T-cell (primary cell): ENCODE data around the gene PTBP1. TPM values are rescaled to one million over a fixed set of nuclear protein-coding genes. Genes with fewer than 3 reads are reported as not detected.

Experiments
- ATAC-seq, 4 experiments: fragments of 200-7000 bp in 3 of 4; fragments of 150-1000 bp in 1 of 4; cut with Tn5 transposase; replicated peaks in 1 of 4; 1 replicate in 3 of 4; 2 replicates in 1 of 4; pipeline ENCODE4 v1.10.0; 2021; ENCODE audit warnings: moderate library complexity in 3 of 4, mild to moderate bottlenecking in 2 of 4, moderate number of reproducible peaks in 1 of 4
- CTCF ChIA-PET, 2 donors: fragments of 300-600 bp; sonication (Branson Sonifier 250); formaldehyde crosslinking; loops; one replicate each; lab custom pipeline; 2022; ENCODE audit warnings: antibody characterized with exemption in 2 of 2; lab: Charles Lee
- POLR2A ChIA-PET, 2 donors: fragments of 300-600 bp; sonication (Branson Sonifier 250); formaldehyde crosslinking; loops; one replicate each; lab custom pipeline; 2022; ENCODE audit warnings: antibody characterized with exemption in 2 of 2; lab: Charles Lee
- DNase-seq, 35 experiments: peaks; one replicate each; pipeline versions ENCODE4 v3.0.0 to v3.0.0-alpha.2; 2013 to 2023
- H3K27ac ChIP-seq: one replicate; pipeline ENCODE4 v1.5.1; 2013; ENCODE audit warnings: low read length
- H3K27me3 ChIP-seq, 2 experiments: replicated peaks in 1 of 2; 1 replicate in 1 of 2; 2 replicates in 1 of 2; pipeline versions ENCODE4 v1.6.1 to v1.7.0; 2013; ENCODE audit warnings: low read length in 1 of 2, mixed read lengths in 1 of 2; ENCODE audit not compliant: control insufficient read depth in 2 of 2, insufficient read depth in 2 of 2; ENCODE audit errors: extremely low read depth in 1 of 2
- H3K36me3 ChIP-seq, 2 donors: 1 replicate in 1 of 2; 2 replicates in 1 of 2; pipeline versions ENCODE4 v1.6.1 to v1.7.0; 2013; ENCODE audit warnings: low read length in 1 of 2; ENCODE audit not compliant: control insufficient read depth in 2 of 2, insufficient read depth in 1 of 2; ENCODE audit errors: extremely low read depth in 1 of 2
- H3K4me1 ChIP-seq, 2 experiments: 1 replicate in 1 of 2; 2 replicates in 1 of 2; pipeline versions ENCODE4 v1.6.1 to v1.7.0; 2013; ENCODE audit warnings: low read length in 2 of 2, mixed read lengths in 1 of 2; ENCODE audit not compliant: insufficient read depth in 2 of 2, control insufficient read depth in 1 of 2; ENCODE audit errors: extremely low read depth in 1 of 2
- H3K4me3 ChIP-seq, 2 donors: 1 replicate in 1 of 2; 2 replicates in 1 of 2; pipeline versions ENCODE4 v1.5.1 to v1.7.0; 2013; ENCODE audit warnings: mild to moderate bottlenecking in 2 of 2, low read length in 1 of 2, moderate library complexity in 1 of 2; ENCODE audit not compliant: control insufficient read depth in 1 of 2; ENCODE audit errors: extremely low read depth in 1 of 2
- H3K9me3 ChIP-seq: 2 replicates; pipeline ENCODE4 v1.7.0; 2013
- H3K27ac Mint-ChIP-seq, 2 donors: one replicate each; pipeline ENCODE4 v1.8.0; 2020 to 2021; ENCODE audit warnings: mild to moderate bottlenecking in 2 of 2, mixed read lengths in 2 of 2
- H3K27me3 Mint-ChIP-seq, 2 donors: one replicate each; pipeline ENCODE4 v1.8.0; 2021 to 2022; ENCODE audit warnings: mixed read lengths in 2 of 2
- H3K36me3 Mint-ChIP-seq: one replicate; pipeline ENCODE4 v1.8.0; 2021; ENCODE audit warnings: mixed read lengths
- H3K4me1 Mint-ChIP-seq, 3 donors: one replicate each; pipeline ENCODE4 v1.8.0; 2020 to 2022; ENCODE audit warnings: mixed read lengths in 3 of 3, mild to moderate bottlenecking in 1 of 3
- H3K4me3 Mint-ChIP-seq, 3 donors: one replicate each; pipeline ENCODE4 v1.8.0; 2020 to 2022; ENCODE audit warnings: mild to moderate bottlenecking in 3 of 3, mixed read lengths in 3 of 3, moderate library complexity in 3 of 3
- H3K9me3 Mint-ChIP-seq, 3 donors: one replicate each; pipeline ENCODE4 v1.8.0; 2020 to 2022; ENCODE audit warnings: mixed read lengths in 3 of 3
- WGBS: methylation state at CpG from one replicate; pipeline ENCODE4 v1.1.5; 2013; ENCODE audit warnings: missing lambda C conversion rate; ENCODE audit not compliant: insufficient coverage; 5-methylcytosine and 5-hydroxymethylcytosine counted together
- total RNA-seq, 35 experiments: library from RNA in 6 of 35; stranded (reverse) in 6 of 35; fragments of 120-200 nt in 1 of 35; gene quantifications; one replicate each; pipeline versions ENCODE4 v1.2.1 to v1.2.4 and lab custom pipeline; 2013 to 2026

The PTBP1 gene
- total RNA-seq, 5 donors from 2014 or later (not counting 1 experiment from before 2014, with no cell fraction given), result 307 to 343 (median 316) TPM

DNA sequence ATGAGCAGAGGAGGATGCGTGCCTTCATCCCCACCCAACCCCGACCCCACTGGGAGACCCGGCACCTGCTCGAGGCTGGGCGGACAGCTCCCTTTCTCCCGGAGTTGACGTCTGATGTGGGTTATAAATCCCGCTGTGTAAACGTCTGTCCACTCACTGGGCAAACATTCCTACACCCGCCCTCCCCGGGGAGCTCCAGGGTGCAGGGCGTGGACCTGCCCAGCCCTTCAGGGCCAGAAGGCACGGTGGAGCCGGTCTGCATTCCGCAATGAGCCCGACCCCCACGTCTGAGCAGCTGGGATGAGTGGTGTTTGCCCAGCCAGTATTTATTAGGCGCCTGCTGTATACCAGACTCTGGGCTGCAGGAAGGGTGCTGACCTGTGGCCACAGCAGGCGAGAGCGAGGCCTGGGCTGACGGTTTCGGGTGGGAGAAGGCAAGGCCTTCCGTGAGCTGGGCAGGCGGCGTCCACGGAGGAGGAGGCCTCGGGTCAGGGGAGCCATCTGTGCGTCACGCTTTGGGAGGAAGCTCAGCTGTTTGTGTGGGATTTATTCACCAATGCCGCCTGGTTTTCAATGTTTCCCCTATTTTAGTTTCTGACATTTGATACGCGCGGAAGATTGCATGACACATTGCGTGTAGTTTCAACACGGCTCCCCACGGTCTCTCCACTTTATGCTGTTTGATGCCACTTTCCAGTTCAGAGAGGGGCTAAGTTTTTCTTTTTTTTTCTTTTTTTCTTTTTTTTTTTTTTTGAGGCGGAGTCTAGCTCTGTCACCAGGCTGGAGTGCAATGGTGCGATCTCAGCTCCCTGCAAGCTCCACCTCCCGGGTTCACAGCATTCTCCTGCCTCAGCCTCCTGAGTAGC is 44.4 kb upstream of the PTBP1 start:
- peaks cover 0 to 34% of the 10 kb centered on the region in 2 experiments for H3K27me3 ChIP-seq
- ChIA-PET CTCF (no interaction called here), POLR2A (no interaction called here)
- no peak for DNase-seq
- Mint-ChIP-seq H3K27ac (no peak overlapping the region), H3K4me1 (no peaks in the 10 kb centered on the region), H3K36me3 (no peaks in the 10 kb centered on the region), H3K27me3 (no peaks in the 10 kb centered on the region), H3K4me3 (no peak overlapping the region), H3K9me3 (no peaks in the 10 kb centered on the region)
- ATAC-seq, result no peak
- H3K9me3 ChIP-seq, result no peaks in the 10 kb centered on the region
- H3K27ac ChIP-seq, result no peak overlapping the region
- no peaks in the 10 kb centered on the region for H3K4me1 ChIP-seq
- H3K36me3 ChIP-seq, result no peaks in the 10 kb centered on the region
- no peak overlapping the region for H3K4me3 ChIP-seq
- WGBS, result 52% methylated on average over 31 of the region's 39 CpGs

DNA sequence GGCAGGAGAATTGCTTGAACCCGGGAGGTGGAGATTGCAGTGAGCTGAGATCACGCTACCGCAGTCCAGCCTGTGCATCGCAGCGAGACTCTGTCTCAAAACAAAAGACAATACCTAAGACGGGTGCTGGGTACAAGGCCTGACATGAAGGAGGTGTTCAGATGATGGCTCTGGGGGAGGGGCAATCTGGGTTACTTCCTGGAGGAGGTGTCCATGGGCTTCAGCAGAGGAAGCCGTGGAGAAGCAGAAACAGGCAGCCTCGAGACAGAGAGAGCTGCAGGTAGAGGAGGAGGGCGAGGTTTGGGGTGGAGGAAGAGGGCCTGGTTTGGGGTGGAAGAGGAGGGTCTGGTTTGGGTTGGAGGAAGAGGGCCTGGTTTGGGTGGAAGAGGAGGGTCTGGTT is 42.7 kb upstream of the PTBP1 start:
- Histone ChIP-seq H3K4me3 (no peak overlapping the region), H3K4me1 (no peaks in the 10 kb centered on the region), H3K36me3 (no peaks in the 10 kb centered on the region), H3K27ac (no peak overlapping the region), H3K27me3 (peaks cover 0 to 36% of the 10 kb centered on the region in 2 experiments), H3K9me3 (no peaks in the 10 kb centered on the region)
- WGBS, result 66% methylated on average over 4 of the region's 9 CpGs
- H3K4me3 Mint-ChIP-seq, result no peak overlapping the region
- peaks cover 0 to 6% (median 0%) of the 10 kb centered on the region in 3 donors for H3K9me3 Mint-ChIP-seq
- no peak overlapping the region for H3K27ac Mint-ChIP-seq
- ATAC-seq, result no peak
- H3K27me3 Mint-ChIP-seq, result no peaks in the 10 kb centered on the region
- ChIA-PET CTCF (no interaction called here), POLR2A (no interaction called here)
- H3K36me3 Mint-ChIP-seq, result no peaks in the 10 kb centered on the region
- H3K4me1 Mint-ChIP-seq, result no peaks in the 10 kb centered on the region
- DNase-seq, result no peak

DNA sequence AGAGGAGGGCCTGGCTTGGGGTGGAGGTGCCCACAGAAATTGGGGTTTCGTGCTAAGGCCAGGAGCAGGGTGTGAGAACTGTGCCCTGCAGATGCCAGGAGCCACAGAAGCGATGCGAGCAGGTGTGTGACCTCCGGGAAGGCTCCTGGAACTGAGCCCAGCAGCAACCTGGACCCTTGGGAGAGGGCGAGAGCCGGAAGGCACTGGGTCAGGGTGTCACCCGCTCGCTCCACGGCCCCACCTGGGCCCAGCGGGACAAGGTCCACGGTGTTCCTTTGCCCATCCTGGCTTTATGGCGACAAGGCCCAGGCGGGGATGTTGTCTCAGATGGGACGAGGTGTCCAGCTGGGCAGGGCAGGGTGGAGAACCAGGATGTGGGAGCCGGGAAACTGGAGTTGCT is 42.2 kb upstream of the PTBP1 start:
- no peak for DNase-seq
- CTCF ChIA-PET, result interaction anchor here in 1 of 2 donors (0.6 kb wide), 1 partner anchor 20 kb away, joined by 5 read pairs; no protein-coding TSS in a partner anchor

DNA sequence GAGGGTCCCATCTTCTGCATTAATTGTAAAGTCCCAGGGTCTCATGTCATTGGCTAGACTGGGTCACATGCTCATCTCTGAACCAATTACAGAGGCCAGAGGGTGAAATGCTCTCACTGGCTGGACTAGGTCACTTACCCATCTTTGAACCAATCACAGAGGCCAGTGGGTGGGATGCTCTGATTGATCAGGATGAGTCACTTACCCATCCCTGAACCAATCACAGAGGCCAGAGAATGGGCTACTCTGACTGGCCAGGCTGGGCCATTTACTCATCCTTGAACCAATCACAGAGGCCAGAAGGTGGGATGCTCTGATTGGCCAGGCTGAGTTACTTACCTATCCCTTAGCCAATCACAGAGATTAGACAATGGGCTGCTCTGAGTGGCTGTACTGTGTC is 41.0 kb upstream of the PTBP1 start:
- peaks cover 0 to 33% of the 10 kb centered on the region in 2 experiments for H3K27me3 ChIP-seq
- H3K9me3 Mint-ChIP-seq, result peaks cover 0 to 9% (median 3%) of the 10 kb centered on the region in 3 donors
- no peaks in the 10 kb centered on the region for H3K4me1 Mint-ChIP-seq
- no peaks in the 10 kb centered on the region for H3K27me3 Mint-ChIP-seq
- H3K9me3 ChIP-seq, result no peaks in the 10 kb centered on the region
- ATAC-seq (no peak), DNase-seq (no peak)
- H3K4me3 Mint-ChIP-seq, result no peak overlapping the region
- no peak overlapping the region for H3K4me3 ChIP-seq
- H3K36me3 Mint-ChIP-seq, result no peaks in the 10 kb centered on the region
- H3K36me3 ChIP-seq, result no peaks in the 10 kb centered on the region
- no peaks in the 10 kb centered on the region for H3K4me1 ChIP-seq
- CTCF ChIA-PET, result no interaction called here
- POLR2A ChIA-PET, result no interaction called here
- no peak overlapping the region for H3K27ac ChIP-seq
- H3K27ac Mint-ChIP-seq, result no peak overlapping the region

More for the DNA sequence above, 42.2 kb upstream of the PTBP1 start:
- Mint-ChIP-seq H3K4me1 (no peaks in the 10 kb centered on the region), H3K4me3 (no peak overlapping the region), H3K27ac (no peak overlapping the region), H3K9me3 (peaks cover 0 to 9% (median 3%) of the 10 kb centered on the region in 3 donors), H3K36me3 (no peaks in the 10 kb centered on the region), H3K27me3 (no peaks in the 10 kb centered on the region)
- 93% methylated on average over 13 of the region's 15 CpGs for WGBS
- POLR2A ChIA-PET, result no interaction called here
- Histone ChIP-seq H3K4me3 (no peak overlapping the region), H3K36me3 (no peaks in the 10 kb centered on the region), H3K27ac (no peak overlapping the region), H3K27me3 (peaks cover 0 to 36% of the 10 kb centered on the region in 2 experiments), H3K4me1 (no peaks in the 10 kb centered on the region), H3K9me3 (no peaks in the 10 kb centered on the region)
- ATAC-seq, result no peak

DNA sequence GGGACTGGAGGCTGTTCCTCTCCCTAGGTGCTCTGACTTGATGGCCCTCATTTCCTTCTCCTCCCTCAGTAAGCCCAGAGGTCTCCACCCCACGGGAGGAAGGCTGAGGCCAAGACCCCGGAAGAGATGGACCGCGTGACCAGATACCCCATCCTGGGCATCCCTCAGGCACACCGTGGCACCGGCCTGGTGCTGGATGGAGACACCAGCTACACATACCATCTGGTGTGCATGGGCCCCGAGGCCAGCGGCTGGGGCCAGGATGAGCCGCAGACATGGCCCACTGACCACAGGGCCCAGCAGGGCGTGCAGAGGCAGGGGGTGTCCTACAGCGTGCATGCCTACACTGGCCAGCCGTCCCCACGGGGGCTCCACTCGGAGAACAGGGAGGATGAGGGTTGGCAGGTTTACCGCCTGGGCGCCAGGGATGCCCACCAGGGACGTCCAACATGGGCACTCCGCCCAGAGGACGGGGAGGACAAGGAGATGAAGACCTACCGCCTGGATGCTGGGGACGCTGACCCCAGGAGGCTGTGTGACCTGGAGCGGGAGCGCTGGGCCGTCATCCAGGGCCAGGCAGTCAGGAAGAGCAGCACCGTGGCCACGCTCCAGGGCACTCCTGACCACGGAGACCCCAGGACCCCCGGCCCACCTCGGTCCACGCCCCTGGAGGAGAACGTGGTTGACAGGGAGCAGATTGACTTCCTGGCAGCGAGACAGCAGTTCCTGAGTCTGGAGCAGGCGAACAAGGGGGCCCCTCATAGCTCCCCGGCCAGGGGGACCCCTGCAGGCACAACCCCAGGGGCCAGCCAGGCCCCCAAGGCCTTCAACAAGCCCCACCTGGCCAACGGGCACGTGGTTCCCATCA is 40.2 kb upstream of the PTBP1 start:
- no peak for DNase-seq

DNA sequence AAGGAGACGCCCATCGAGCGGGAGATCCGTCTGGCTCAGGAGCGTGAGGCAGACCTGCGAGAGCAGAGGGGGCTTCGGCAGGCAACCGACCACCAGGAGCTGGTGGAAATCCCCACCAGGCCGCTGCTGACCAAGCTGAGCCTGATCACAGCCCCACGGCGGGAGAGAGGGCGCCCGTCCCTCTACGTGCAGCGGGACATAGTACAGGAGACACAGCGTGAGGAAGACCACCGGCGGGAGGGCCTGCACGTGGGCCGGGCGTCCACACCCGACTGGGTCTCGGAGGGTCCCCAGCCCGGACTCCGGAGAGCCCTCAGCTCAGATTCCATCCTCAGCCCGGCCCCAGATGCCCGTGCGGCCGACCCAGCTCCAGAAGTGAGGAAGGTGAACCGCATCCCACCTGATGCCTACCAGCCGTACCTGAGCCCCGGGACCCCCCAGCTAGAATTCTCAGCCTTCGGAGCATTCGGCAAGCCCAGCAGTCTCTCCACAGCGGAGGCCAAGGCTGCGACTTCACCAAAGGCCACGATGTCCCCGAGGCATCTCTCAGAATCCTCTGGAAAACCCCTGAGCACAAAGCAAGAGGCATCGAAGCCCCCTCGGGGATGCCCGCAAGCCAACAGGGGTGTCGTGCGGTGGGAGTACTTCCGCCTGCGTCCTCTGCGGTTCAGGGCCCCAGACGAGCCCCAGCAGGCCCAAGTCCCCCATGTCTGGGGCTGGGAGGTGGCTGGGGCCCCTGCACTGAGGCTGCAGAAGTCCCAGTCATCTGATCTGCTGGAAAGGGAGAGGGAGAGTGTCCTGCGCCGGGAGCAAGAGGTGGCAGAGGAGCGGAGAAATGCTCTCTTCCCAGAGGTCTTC is 39.2 kb upstream of the PTBP1 start:
- WGBS, result 95% methylated on average over 47 of the region's 50 CpGs
- Mint-ChIP-seq H3K4me3 (no peak overlapping the region), H3K36me3 (no peaks in the 10 kb centered on the region), H3K9me3 (peaks cover 0 to 9% (median 3%) of the 10 kb centered on the region in 3 donors), H3K4me1 (no peaks in the 10 kb centered on the region), H3K27ac (no peak overlapping the region), H3K27me3 (peaks cover 0 to 1% of the 10 kb centered on the region in 2 donors)
- Histone ChIP-seq H3K36me3 (no peaks in the 10 kb centered on the region), H3K9me3 (no peaks in the 10 kb centered on the region), H3K27me3 (peaks cover 0 to 24% of the 10 kb centered on the region in 2 experiments), H3K27ac (no peak overlapping the region), H3K4me1 (no peaks in the 10 kb centered on the region), H3K4me3 (no peak overlapping the region)
- POLR2A ChIA-PET, result no interaction called here
- CTCF ChIA-PET, result no interaction called here
- DNase-seq, result no peak
- no peak for ATAC-seq

More for the DNA sequence above, 40.2 kb upstream of the PTBP1 start:
- CTCF ChIA-PET, result no interaction called here
- H3K9me3 Mint-ChIP-seq, result peaks cover 0 to 9% (median 3%) of the 10 kb centered on the region in 3 donors
- Histone ChIP-seq H3K4me1 (no peaks in the 10 kb centered on the region), H3K27ac (no peak overlapping the region), H3K9me3 (no peaks in the 10 kb centered on the region), H3K27me3 (peaks cover 0 to 29% of the 10 kb centered on the region in 2 experiments), H3K36me3 (no peaks in the 10 kb centered on the region), H3K4me3 (no peak overlapping the region)
- WGBS, result 82% methylated on average over 35 of the region's 36 CpGs
- H3K27ac Mint-ChIP-seq, result no peak overlapping the region
- POLR2A ChIA-PET, result no interaction called here
- no peaks in the 10 kb centered on the region for H3K4me1 Mint-ChIP-seq
- ATAC-seq, result no peak
- H3K27me3 Mint-ChIP-seq, result peaks cover 0 to 1% of the 10 kb centered on the region in 2 donors
- no peaks in the 10 kb centered on the region for H3K36me3 Mint-ChIP-seq
- H3K4me3 Mint-ChIP-seq, result no peak overlapping the region
